Measurements from ENCODE around the gene TMEM150C.

The TMEM150C gene

DNA sequence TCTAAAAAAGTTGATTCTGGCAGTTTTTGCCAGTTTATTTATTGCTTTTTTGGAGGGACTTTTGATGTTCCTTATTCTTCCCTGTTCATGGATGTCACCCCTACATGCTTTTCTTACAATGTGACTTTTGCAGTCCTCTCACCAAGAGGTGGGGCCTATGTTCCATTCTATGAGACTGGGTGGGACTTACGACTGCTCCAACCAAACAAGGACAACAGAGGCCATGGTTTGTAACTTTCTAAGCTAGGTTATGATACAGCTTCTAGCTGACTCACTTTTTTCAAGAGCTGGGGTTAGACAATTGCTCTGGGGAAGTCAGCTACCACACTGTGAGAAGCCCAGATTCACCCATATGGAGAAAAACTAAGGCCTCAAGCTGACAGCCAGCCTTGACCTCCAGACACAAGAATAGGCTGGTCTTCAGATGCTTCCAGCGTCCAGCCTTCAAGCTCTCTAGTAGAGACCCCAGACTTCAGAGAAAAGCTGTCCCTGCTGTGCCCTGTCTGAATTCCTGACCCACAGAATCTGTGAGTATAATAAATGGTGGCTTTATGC lies 91.9 kb downstream of the TMEM150C start:
- no peak for DNase-seq

DNA sequence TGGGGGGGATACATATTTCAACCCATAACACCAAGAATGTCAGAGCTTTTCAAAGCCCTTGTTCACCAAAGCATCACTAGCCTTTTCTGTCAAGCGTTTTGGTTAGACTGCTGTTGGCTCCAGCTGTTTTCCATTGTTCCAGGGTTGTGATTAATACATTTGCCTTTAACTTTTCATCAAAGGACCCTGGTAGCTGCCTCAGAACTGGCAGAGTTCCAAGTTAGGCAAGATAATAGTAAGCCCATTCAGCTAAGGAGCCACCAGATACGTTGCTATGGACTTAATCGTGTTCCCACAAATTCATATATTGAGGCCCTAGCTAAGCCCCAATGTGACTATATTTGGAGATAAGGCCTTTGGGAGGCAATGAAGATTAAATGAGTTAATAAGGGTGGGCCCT lies 94.3 kb downstream of the TMEM150C start:
- no peak for DNase-seq

DNA sequence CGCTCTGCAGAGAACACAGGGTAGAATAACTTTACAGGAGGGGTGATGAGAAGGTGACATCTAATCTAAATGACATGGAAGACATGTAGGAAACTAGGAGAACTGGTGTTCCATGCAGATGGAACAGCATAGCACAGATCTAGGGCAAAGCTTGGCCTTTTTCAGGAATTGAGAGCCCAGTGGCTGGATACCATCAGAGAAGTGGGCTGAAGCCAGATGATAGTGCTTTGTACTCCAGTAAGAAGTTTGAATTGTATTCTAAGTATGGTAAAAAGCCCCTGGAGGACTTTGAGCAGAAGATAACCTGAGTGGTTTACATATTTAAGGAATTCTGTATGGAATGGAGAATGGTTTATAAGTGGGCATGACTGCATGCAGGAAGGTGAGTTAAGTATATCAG lies 98.6 kb downstream of the TMEM150C start:
- no peak for DNase-seq

DNA sequence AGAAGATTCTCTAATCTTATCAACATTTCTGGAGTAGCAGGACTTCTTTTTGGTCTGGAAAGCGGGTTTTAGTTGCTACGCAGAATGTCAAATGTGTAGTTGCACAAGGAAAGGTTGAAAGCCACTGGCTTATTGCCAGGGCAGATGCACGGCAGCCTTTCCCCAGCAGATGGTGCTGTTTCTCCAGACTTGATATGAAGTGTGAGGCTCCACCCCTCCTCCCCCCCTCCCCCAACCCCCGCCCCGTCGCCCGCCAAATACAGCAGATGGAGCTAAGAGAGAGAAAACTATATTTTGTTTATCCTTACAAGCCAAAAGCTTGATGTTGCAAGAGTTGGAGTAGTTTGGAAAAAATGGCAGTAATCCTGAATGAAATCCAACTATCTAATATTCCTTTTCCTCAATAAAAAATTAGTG lies 99.4 kb downstream of the TMEM150C start:
- peak; percentile 84 for DNase-seq

DNA sequence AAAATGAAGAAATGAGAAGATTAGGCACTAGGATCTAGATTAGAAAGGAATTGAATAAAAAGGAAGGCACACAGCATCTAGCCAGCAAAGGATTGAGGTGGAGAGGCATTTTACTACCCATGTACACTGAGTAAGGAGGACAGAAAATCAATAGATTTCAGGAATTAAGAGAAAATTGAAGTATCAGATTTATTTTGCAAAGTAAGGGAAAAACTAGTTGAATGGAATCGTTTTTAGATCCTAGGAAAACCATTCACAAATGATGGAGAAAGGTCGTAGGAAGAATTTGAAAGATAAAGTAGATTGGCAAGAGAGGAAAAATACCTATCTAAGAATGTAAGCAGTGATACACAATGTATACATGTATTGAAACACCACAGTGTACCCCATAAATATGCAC lies 100.1 kb downstream of the TMEM150C start:
- DNase-seq: no peak

DNA sequence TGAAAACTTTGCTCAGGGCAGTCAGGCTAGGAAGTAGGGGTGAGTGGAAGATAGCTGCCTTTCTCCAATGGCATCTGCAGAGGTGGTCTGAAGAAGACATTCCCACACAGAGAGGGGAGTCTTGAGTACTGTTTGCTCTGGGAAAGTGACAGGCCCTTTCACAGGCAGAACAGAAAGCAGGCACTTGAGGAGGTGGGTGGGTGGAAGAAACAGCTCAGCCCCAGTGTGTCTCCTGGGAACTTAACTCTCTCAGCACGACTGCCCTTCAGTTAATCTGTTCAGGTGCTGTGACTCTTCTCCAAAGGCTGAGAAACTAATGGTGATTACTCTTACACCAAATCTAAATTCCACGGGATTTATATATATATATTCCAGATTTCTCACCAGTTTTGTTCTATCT lies 103.1 kb downstream of the TMEM150C start:
- DNase-seq: no peak

DNA sequence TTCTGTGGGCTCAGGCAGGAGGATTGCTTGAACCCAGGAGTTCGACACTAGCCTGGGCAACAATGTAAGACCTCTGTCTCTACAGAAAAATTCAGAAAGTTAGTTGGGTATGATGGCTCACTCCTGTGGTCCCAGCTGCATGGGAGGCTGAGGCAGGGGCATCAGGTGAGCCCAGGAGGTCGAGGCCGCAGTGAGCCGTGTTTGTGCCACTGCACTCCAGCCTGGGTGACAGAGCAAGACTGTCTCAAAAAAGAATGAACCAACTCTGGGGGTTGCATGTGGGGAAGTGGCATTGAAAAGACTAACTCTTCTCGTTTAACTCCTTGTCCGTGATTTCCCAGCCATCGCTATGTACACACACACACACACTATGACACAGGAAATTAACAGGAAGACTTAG lies 104.5 kb downstream of the TMEM150C start:
- DNase-seq: no peak

DNA sequence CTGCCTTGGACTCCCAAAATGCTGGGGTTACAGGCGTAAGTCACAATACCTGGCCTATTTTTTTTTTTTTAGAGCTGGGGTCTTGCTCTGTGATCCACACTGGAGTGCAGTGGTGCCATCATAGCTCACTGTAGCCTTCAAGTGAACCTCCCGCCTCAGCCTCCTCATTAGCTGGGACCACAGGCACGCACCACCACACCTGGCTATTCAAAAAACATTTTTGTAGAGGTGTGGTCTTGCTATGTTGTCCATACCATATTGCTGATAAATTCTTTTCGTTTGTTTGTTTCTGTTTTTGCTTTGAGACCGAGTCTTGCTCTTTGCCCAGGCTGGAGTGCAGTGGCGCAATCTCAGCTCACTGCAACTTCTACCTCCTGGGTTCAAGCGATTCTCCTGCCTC lies 109.8 kb downstream of the TMEM150C start:
- DNase-seq: no peak

DNA sequence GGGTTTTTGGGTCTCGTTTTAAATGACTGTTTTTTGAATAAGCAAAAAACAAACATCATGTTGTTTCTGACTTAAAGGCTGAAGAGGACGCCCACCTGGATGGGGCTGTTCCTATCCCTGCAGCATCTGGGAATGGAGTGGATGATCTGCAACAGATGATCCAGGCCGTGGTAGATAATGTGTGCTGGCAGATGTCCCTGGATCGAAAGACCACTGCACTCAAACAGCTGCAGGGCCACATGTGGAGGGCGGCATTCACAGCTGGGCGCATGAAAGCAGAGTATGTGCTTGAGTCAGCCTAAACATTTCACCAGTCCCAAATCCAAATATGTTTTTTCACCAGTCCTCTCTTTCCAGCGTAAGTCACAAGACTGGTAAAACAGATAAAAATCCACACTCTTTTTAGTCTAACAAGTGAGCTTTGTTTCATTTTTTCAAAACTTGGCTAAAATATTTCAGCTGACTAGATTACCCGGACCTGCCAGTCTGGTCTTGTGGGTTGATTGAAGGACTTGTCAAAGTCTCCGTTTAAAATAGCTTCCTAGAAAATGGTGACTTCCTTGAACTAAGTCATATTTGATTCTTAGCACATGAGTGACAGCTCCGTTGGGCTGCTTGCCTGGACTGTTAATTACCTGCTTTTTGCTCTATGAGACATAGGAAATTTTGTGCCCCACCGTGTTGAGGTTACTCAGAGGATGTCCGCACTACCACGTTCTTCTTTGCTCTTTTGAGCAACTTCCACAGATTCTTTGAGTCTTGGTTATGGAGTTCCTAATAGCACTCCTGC lies 110.6 kb downstream of the TMEM150C start:
- no peak for DNase-seq

DNA sequence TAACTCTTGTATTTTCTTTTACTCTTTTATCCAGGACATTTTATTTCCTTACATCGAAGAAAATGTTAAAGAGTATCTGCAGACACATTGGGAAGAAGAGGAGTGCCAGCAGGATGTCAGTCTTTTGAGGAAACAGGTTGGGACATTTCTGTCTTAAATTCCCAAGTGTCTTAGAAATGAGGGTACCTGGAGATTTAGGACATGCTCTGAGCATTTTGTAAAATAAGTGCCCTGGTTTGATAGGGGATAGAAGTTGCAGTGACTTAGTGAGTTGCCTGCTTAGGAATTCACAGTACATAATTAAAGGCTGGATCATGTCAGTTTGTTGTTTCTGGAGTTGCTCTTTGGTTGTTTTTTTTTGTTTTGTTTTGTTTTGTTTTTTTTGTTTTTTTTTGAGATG lies 113.9 kb downstream of the TMEM150C start:
- no peak for DNase-seq

DNA sequence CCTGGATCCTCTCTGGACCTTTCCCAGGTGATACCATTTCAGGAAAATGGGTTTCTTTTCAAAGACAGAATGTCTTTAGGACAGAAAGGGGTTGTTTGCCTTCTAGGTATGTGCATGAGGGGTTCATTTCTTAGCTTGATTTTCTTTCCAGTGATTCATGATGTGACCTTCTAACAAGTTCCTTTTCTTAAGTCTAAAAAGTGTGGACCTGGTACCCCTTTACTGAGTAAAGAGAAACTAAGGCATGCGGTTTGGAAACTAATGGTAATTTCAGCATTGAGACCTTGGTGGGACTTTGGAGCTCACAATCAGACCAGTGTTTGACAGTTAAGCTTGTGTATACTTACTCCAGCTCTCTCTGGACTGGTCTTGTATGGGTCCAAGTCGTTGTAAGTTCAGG lies 122.7 kb downstream of the TMEM150C start:
- no peak for DNase-seq

DNA sequence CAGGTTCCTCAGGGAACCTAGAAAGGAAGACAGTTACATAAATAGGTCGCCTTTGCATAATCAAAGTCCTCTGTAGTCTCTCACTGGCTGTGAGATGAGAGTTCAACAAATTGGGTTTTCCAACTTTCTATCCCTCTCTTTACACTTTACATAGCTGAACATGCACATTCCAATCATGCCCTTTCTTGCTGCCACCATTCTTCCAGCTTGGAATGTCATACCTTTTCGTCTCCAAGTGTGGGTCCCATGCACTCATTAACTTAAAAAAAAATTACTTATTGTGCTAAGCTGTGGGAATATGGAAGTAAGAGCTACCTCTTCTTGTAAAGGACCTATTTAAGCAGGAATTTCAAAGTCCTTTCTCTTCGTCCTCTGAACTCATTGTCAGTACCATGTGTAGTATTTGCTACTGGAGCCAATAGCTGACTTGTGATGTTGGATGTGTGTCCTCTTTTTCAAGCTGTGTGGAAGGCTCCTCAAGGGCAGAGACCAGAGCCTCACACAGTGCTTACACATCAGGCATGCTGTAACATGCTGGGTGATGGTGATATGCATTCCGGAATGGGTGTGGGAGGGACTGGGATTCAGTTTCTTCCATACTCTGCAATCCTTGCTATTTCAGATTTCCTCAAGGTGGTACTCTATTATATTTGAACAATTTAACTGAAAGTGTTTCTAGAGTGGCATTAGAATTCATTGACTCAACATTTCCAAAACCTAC lies 124.3 kb downstream of the TMEM150C start:
- DNase-seq: no peak

DNA sequence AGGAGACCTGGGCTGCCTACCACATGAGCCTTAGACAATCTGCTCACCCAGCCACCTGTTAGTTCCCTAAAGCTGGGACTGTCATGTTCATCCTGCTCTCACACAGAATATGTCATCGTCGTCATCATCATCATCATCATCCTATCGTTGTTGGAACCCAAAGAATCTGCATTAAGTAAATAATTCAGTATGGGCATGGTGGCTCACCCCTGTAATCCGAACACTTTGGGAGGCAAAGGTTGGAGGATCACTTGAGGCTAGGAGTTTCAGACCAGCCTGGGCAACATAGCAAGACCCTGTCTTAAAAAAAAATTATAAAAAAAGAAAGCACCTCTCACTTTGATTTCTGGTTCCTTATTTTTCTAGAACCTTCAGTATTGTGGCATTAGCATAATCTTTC lies 125.0 kb downstream of the TMEM150C start:
- no peak for DNase-seq

DNA sequence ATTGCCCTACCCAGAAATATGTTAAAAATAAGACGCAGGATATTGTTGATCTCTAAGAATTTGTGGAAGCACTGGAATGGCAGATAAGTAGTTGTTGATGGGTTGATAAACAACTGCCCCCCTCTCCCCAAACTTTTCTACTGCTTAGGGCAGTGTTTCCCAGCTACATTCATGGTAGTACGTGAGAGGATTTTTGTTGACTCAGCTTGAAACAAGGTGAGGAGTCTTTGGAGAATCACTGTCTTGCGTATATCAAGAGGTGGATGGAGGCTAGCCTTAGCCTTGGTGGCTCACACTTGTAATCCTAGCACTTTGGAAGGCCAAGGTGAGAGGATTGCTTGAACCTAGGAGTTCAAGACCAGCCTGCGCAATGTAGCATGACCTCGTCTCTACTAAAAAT lies 125.7 kb downstream of the TMEM150C start:
- no peak for DNase-seq

DNA sequence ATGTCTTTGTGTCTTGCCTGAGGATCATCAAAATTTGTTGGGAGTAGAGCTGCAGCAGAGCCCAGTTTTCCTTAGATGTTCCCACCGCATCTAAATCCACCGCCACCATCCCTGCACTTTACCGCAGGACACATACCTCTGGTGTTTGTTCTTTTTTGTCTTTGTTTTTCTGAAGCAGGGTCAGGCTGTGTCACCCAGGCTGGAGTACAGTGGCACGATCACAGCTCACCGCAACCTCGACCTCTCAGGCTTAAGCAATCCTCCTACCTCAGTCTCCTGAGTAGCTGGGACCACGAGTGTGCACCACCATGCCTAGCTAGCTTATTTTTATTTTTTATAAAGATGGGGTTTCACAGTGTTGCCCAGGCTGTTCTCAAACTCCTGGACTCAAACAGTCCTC lies 126.8 kb downstream of the TMEM150C start:
- no peak for DNase-seq

DNA sequence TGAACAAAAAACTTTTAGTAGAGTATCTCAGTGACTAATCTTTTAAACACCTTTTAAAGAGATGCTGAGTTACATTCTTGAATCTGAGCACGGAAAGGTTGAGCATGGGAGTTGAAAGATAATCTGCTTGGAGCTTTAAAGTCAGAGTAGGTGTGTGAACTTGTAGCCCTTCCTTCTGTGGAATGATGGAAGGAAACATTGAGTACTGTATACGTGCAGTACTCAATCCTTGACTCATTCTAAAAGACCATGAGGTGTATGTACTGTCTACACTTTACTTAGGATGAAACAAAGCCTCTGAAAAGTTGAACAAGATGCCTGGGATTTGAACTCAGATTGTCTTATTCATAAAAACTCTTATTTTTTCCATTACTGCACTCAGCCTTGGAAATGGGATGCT lies 128.0 kb downstream of the TMEM150C start:
- no peak for DNase-seq

Data from activated CD8-positive, alpha-beta memory T cell treated with anti-CD3 and anti-CD28 coated beads, Interleukin-2, amount 50 U/mL, for 4 hours (primary cell).